ENCODE results near the gene PPP1R14B. TPM values are rescaled to one million over a fixed set of nuclear protein-coding genes. Genes with fewer than 3 reads are reported as not detected.

PPP1R14B gene
- total and polyA plus RNA-seq, 4 donors: 110 to 146 (median 137) TPM

- no peak overlapping the region for H3K27ac ChIP-seq (ENCODE audit: low read depth in 1 of 2, low read length in 2 of 2)
- H3K27me3 ChIP-seq (ENCODE audit: control insufficient read depth in 1 of 2, insufficient read depth in 2 of 2, low read length in 1 of 2): no peaks in the 10 kb centered on the region
- no peak for DNase-seq
- H3K4me1 ChIP-seq (ENCODE audit: control insufficient read depth in 1 of 2, insufficient read depth in 2 of 2, low read length in 2 of 2): no peaks in the 10 kb centered on the region
- 80% methylated on average over 15 of the region's 15 CpGs for WGBS, 2 donors
- no peak overlapping the region for H3K4me3 ChIP-seq (ENCODE audit: low read length in 2 of 2)
- intact Hi-C loops (cut with DNase I): no loop called here
- ATAC-seq (ENCODE audit: low FRiP score): no peak
- no peaks in the 10 kb centered on the region for H3K9me3 ChIP-seq (ENCODE audit: control insufficient read depth, low read length)
- H3K36me3 ChIP-seq (ENCODE audit: control insufficient read depth in 1 of 2, insufficient read depth in 2 of 2, low read length in 1 of 2): peaks cover 8 to 9% of the 10 kb centered on the region in 2 donors
Measured at GRCh38 chr11:64256300-64256699, 9.6 kb upstream of the PPP1R14B start.

DNA sequence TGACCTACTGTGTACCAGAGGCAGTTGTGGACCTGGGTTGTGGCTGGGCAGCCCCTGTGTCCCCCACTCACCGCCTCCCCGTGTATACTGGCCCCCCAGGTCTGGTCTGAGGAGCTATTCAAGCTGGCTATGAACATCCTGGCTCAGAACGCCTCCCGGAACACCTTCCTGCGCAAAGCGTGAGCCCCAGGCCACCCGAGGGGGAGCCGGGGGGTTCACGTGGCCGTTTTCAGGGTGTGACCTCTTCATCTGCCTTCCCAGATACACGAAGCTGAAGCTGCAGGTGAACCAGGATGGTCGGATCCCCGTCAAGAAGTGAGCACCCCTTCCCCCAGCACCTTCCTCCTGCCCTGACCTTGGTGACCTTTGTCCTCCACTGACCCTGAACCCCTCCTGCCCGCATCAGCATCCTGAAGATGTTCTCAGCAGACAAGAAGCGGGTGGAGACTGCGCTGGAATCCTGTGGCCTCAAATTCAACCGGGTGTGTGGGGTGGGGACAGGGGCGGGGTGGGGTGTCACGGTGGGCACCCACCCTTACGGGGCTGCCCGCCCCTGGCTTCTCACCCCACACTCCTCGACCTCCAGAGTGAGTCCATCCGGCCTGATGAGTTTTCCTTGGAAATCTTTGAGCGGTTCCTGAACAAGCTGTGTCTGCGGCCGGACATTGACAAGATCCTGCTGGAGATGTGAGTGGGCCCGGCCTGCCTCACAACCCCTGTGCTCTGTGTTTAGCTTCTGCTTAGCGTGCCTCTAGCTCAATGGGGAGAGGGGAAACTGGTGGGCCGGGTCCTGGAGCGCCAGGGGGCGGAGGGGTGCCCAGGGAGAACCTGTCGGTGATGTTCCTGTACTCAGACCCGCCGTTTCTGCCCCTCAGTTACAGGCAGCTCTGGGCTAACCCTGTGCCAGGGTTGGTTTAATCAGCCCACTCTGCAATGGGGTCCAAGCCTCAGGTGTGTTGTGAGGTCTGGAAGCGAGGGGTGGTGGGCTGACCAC, 8.7 kb upstream of the PPP1R14B start:
- H3K27me3 ChIP-seq (ENCODE audit: control insufficient read depth in 1 of 2, insufficient read depth in 2 of 2, low read length in 1 of 2): no peaks in the 10 kb centered on the region
- H3K9me3 ChIP-seq (ENCODE audit: control insufficient read depth, low read length): no peaks in the 10 kb centered on the region
- intact Hi-C loops (cut with DNase I): no loop called here
- ATAC-seq (ENCODE audit: low FRiP score): no peak
- peaks cover 8 to 9% of the 10 kb centered on the region in 2 donors for H3K36me3 ChIP-seq (ENCODE audit: control insufficient read depth in 1 of 2, insufficient read depth in 2 of 2, low read length in 1 of 2)
- H3K4me1 ChIP-seq (ENCODE audit: control insufficient read depth in 1 of 2, insufficient read depth in 2 of 2, low read length in 2 of 2): no peaks in the 10 kb centered on the region
- DNase-seq: no peak
- no peak overlapping the region for H3K4me3 ChIP-seq (ENCODE audit: low read length in 2 of 2)
- no peak overlapping the region for H3K27ac ChIP-seq (ENCODE audit: low read depth in 1 of 2, low read length in 2 of 2)
- 88 to 90% methylated on average over 35 of the region's 35 CpGs for WGBS, 2 donors

DNA sequence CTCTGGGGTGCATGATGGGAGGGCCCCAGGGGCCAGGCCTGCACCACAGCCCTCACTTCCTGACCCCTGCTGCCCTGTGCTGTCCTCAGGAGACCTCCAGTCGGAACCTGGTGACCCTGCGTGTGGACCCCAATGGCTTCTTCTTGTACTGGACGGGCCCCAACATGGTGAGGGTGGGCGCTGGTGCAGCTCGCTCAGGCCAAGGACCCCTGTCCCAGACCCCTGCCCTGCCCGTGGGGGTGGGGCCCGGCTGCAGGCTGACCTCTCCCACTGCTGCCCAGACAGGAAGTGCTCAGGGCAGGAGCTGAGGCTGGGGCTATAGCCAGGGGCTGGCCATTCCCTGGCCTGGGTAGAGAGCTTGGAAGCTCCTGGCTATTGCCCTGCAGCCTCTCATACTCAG, 7.6 kb upstream of the PPP1R14B start:
- Histone ChIP-seq H3K36me3 (ENCODE audit: control insufficient read depth in 1 of 2, insufficient read depth in 2 of 2, low read length in 1 of 2) (peaks cover 8 to 9% of the 10 kb centered on the region in 2 donors), H3K4me1 (ENCODE audit: control insufficient read depth in 1 of 2, insufficient read depth in 2 of 2, low read length in 2 of 2) (no peaks in the 10 kb centered on the region), H3K27me3 (ENCODE audit: control insufficient read depth in 1 of 2, insufficient read depth in 2 of 2, low read length in 1 of 2) (no peaks in the 10 kb centered on the region), H3K4me3 (ENCODE audit: low read length in 2 of 2) (no peak overlapping the region), H3K27ac (ENCODE audit: low read depth in 1 of 2, low read length in 2 of 2) (no peak overlapping the region), H3K9me3 (ENCODE audit: control insufficient read depth, low read length) (no peaks in the 10 kb centered on the region)
- WGBS, 2 donors: 86% methylated on average over 7 of the region's 7 CpGs
- DNase-seq: no peak
- no peak for ATAC-seq (ENCODE audit: low FRiP score)
- intact Hi-C loops (cut with DNase I): no loop called here

GRCh38 chr11:64253481-64253880, 6.7 kb upstream of the PPP1R14B start:
- Histone ChIP-seq H3K9me3 (ENCODE audit: control insufficient read depth, low read length) (no peaks in the 10 kb centered on the region), H3K4me3 (ENCODE audit: low read length in 2 of 2) (no peak overlapping the region), H3K27ac (ENCODE audit: low read depth in 1 of 2, low read length in 2 of 2) (no peak overlapping the region), H3K36me3 (ENCODE audit: control insufficient read depth in 1 of 2, insufficient read depth in 2 of 2, low read length in 1 of 2) (peaks cover 5 to 7% of the 10 kb centered on the region in 2 donors), H3K4me1 (ENCODE audit: control insufficient read depth in 1 of 2, insufficient read depth in 2 of 2, low read length in 2 of 2) (no peaks in the 10 kb centered on the region), H3K27me3 (ENCODE audit: control insufficient read depth in 1 of 2, insufficient read depth in 2 of 2, low read length in 1 of 2) (no peaks in the 10 kb centered on the region)
- peak; percentile 83 to 92 for DNase-seq
- intact Hi-C loops (cut with DNase I): no loop called here
- WGBS, 2 donors: 13 to 18% methylated on average over 5 of the region's 5 CpGs
- ATAC-seq (ENCODE audit: low FRiP score): no peak

- no peak overlapping the region for H3K27ac ChIP-seq (ENCODE audit: low read depth in 1 of 2, low read length in 2 of 2)
Measured at GRCh38 chr11:64253043-64253442, 6.3 kb upstream of the PPP1R14B start.

DNA sequence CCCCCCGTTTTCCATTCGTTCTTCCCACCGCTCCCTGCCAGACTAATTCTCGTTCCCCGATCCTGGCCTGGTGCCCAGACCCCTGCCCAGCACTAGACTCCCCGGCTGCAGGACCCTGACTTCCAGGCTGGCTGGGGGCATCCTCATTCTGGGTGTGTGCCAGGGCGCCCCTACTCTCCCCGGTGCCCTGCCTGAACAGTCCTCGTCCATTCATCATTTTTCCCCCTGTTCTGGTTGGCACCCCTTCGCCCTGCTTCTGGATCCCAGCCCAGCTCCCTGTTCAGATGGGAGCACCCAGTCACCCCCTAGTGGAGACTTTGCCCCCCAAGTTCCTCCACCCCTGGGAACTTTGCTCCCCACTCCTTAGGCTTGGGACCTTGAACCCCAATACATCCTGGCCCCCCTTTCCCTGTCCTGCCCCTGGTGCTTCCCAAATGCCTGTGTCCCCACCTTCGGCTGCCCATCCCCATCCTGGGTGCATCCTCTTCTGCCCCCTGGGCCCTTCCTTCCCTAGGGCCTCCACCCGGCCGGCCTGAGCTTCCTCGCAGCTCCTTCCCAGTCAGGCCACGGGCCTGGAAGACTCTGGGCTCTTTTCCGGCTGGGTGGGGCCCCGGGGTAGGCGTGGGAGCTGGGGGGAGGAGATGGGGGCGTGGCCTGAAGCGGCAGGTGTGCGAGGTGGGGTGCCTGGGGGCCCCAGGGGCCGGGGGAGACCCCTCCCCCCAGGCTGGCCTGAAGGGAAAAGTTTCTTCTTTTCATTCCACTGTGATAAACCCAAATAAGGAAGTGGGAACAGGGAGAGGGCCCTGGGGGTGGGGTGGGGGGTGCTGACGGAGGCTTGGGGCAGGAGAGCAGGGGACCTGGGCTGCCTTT, 5.5 kb upstream of the PPP1R14B start:
- H3K4me1 ChIP-seq (ENCODE audit: control insufficient read depth in 1 of 2, insufficient read depth in 2 of 2, low read length in 2 of 2): no peaks in the 10 kb centered on the region
- H3K4me3 ChIP-seq (ENCODE audit: low read length in 2 of 2): peak overlapping the region; percentile 59 to 81
- peaks cover 0 to 3% of the 10 kb centered on the region in 2 donors for H3K36me3 ChIP-seq (ENCODE audit: control insufficient read depth in 1 of 2, insufficient read depth in 2 of 2, low read length in 1 of 2)
- DNase-seq (peak in 1 of 2 donors; percentile 87), ATAC-seq (ENCODE audit: low FRiP score) (no peak)
- H3K9me3 ChIP-seq (ENCODE audit: control insufficient read depth, low read length): no peaks in the 10 kb centered on the region
- 0 to 2% methylated on average over 23 of the region's 23 CpGs for WGBS, 2 donors
- intact Hi-C loops (cut with DNase I): no loop called here
- H3K27me3 ChIP-seq (ENCODE audit: control insufficient read depth in 1 of 2, insufficient read depth in 2 of 2, low read length in 1 of 2): no peaks in the 10 kb centered on the region
- H3K27ac ChIP-seq (ENCODE audit: low read depth in 1 of 2, low read length in 2 of 2): no peak overlapping the region

More at GRCh38 chr11:64253043-64253442, 6.3 kb upstream of the PPP1R14B start:
- Histone ChIP-seq H3K36me3 (ENCODE audit: control insufficient read depth in 1 of 2, insufficient read depth in 2 of 2, low read length in 1 of 2) (peaks cover under 1 to 4% of the 10 kb centered on the region in 2 donors), H3K4me3 (ENCODE audit: low read length in 2 of 2) (no peak overlapping the region), H3K9me3 (ENCODE audit: control insufficient read depth, low read length) (no peaks in the 10 kb centered on the region), H3K27me3 (ENCODE audit: control insufficient read depth in 1 of 2, insufficient read depth in 2 of 2, low read length in 1 of 2) (no peaks in the 10 kb centered on the region), H3K4me1 (ENCODE audit: control insufficient read depth in 1 of 2, insufficient read depth in 2 of 2, low read length in 2 of 2) (no peaks in the 10 kb centered on the region)
- intact Hi-C loops (cut with DNase I): no loop called here
- 56 to 60% methylated on average over 8 of the region's 8 CpGs for WGBS, 2 donors
- ATAC-seq (ENCODE audit: low FRiP score) (no peak), DNase-seq (no peak)

DNA sequence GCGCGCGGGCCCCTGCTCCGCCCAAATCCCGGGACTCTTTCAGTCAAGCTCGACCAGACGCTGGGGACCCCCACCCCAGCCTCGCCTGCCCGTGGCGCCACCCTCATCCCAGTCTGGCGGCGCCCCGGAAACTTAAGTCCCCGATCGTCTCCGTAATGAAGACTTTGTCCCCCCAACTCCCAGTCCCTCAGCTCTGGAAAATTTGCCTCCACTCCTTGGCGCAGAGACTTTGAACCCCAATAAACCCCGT, 4.9 kb upstream of the PPP1R14B start:
- Histone ChIP-seq H3K4me1 (ENCODE audit: control insufficient read depth in 1 of 2, insufficient read depth in 2 of 2, low read length in 2 of 2) (no peaks in the 10 kb centered on the region), H3K27me3 (ENCODE audit: control insufficient read depth in 1 of 2, insufficient read depth in 2 of 2, low read length in 1 of 2) (no peaks in the 10 kb centered on the region), H3K4me3 (ENCODE audit: low read length in 2 of 2) (peak overlapping the region; percentile 59 to 81), H3K36me3 (ENCODE audit: control insufficient read depth in 1 of 2, insufficient read depth in 2 of 2, low read length in 1 of 2) (peaks cover 0 to 3% of the 10 kb centered on the region in 2 donors), H3K27ac (ENCODE audit: low read depth in 1 of 2, low read length in 2 of 2) (no peak overlapping the region), H3K9me3 (ENCODE audit: control insufficient read depth, low read length) (no peaks in the 10 kb centered on the region)
- 0 to 1% methylated on average over 18 of the region's 18 CpGs for WGBS, 2 donors
- intact Hi-C loops (cut with DNase I): loop anchor here in 1 of 2 donors (2.0 kb wide), 1 partner anchor 17 kb away; no protein-coding TSS in a partner anchor
- DNase-seq: no peak
- ATAC-seq (ENCODE audit: low FRiP score): no peak

- Histone ChIP-seq H3K4me3 (ENCODE audit: low read length in 2 of 2) (peak within 1 kb of the TSS; percentile 59 to 81), H3K36me3 (ENCODE audit: control insufficient read depth in 1 of 2, insufficient read depth in 2 of 2, low read length in 1 of 2) (no peaks in the 10 kb centered on the region), H3K4me1 (ENCODE audit: control insufficient read depth in 1 of 2, insufficient read depth in 2 of 2, low read length in 2 of 2) (no peaks in the 10 kb centered on the region), H3K27me3 (ENCODE audit: control insufficient read depth in 1 of 2, insufficient read depth in 2 of 2, low read length in 1 of 2) (no peaks in the 10 kb centered on the region), H3K9me3 (ENCODE audit: control insufficient read depth, low read length) (no peaks in the 10 kb centered on the region), H3K27ac (ENCODE audit: low read depth in 1 of 2, low read length in 2 of 2) (peak within 1 kb of the TSS in 1 of 2 donors; percentile 14)
- intact Hi-C loops (cut with DNase I): loop anchor here in 1 of 2 donors (2.0 kb wide), 1 partner anchor 18 kb away; no protein-coding TSS in a partner anchor
- WGBS, 2 donors: 1 to 2% methylated on average over 32 to 75 of the region's 75 CpGs
- peak; percentile 76 for ATAC-seq (ENCODE audit: low FRiP score)
- DNase-seq: peak in 1 of 2 donors; percentile 85
Measured at GRCh38 chr11:64251016-64251752, 4.4 kb upstream of the PPP1R14B start, which contains the start of gene PLCB3. Gene PLCB3 (plus strand): TSS chr11:64251530. CDS start chr11:64251650, 120 bp downstream.
